K562 (cell line): ENCODE data around the gene PPM1M. TPM values are rescaled to one million over a fixed set of nuclear protein-coding genes. Genes with fewer than 3 reads are reported as not detected.

Experiments
- ATF4 ChIP-seq: fragments of 450-650 bp; formaldehyde crosslinking; IDR thresholded peaks from 2 replicates; pipeline ENCODE4 v1.4.0; 2022; ENCODE audit warnings: mild to moderate bottlenecking, moderate library complexity
- CBX1 ChIP-seq: sonication (generic); IDR thresholded peaks from 2 replicates; pipeline ENCODE4 v1.6.1; 2016; ENCODE audit warnings: antibody characterized with exemption, low read depth, mild to moderate bottlenecking
- CCAR2 ChIP-seq: fragments of 200-400 bp; formaldehyde crosslinking; IDR thresholded peaks from 2 replicates; pipeline ENCODE4 v1.6.1; 2017; ENCODE audit warnings: mild to moderate bottlenecking, low read depth, low read length
- CHD2 ChIP-seq: IDR thresholded peaks from 2 replicates; pipeline ENCODE4 v1.6.1; 2011; ENCODE audit warnings: low read depth, low read length
- DNMT1 ChIP-seq: fragments of 450-650 bp; IDR thresholded peaks from 2 replicates; pipeline ENCODE4 v1.6.1; 2016; ENCODE audit warnings: antibody characterized with exemption, mild to moderate bottlenecking
- IRF1 ChIP-seq: sonication (generic); formaldehyde crosslinking; IDR thresholded peaks from 2 replicates; pipeline ENCODE4 v1.8.0; 2022; ENCODE audit warnings: missing genetic modification reagents, mild to moderate bottlenecking, borderline replicate concordance
- MAFF ChIP-seq: IDR thresholded peaks from 2 replicates; pipeline ENCODE4 v1.6.1; 2012; ENCODE audit warnings: low read length, improper control_type of control experiment
- RBBP5 ChIP-seq: fragments of 200-600 bp; sonication (generic); IDR thresholded peaks from 2 replicates; pipeline ENCODE4 v1.6.1; 2012; ENCODE audit warnings: borderline replicate concordance, mild to moderate bottlenecking, low read length, control low read depth, inconsistent platforms; ENCODE audit not compliant: insufficient read depth, poor library complexity, severe bottlenecking
- SIN3A ChIP-seq, 2 experiments: fragments of 150-350 bp in 1 of 2; IDR thresholded peaks; 2 replicates each; pipeline ENCODE4 v1.6.1; 2011 to 2016; ENCODE audit warnings: borderline replicate concordance in 2 of 2, low read depth in 2 of 2, low read length in 2 of 2, mild to moderate bottlenecking in 2 of 2, moderate library complexity in 2 of 2; ENCODE audit not compliant: control insufficient read depth in 1 of 2
- ZBTB2 ChIP-seq: fragments of 450-650 bp; IDR thresholded peaks from 2 replicates; pipeline ENCODE4 v1.6.1; 2016; ENCODE audit warnings: antibody characterized with exemption
- ZNF12 ChIP-seq: sonication (generic); formaldehyde crosslinking; IDR thresholded peaks from 2 replicates; pipeline ENCODE4 v1.4.0; 2020; ENCODE audit warnings: mild to moderate bottlenecking, missing genetic modification reagents
- ZNF217 ChIP-seq: sonication (generic); formaldehyde crosslinking; IDR thresholded peaks from 2 replicates; pipeline ENCODE4 v1.8.0; 2022; ENCODE audit warnings: mild to moderate bottlenecking, missing genetic modification reagents
- ZNF274 ChIP-seq: IDR thresholded peaks from 2 replicates; pipeline ENCODE4 v1.6.1; 2011; ENCODE audit warnings: low read depth, mild to moderate bottlenecking, low read length, moderate library complexity, borderline replicate concordance
- polyA plus RNA-seq, 8 experiments: library from polyadenylated mRNA; depleted of rRNA in 4 of 8; stranded (reverse) in 5 of 8; unstranded in 3 of 8; fragments of >200 nt; fragmentation: Nextera tagmentation in 2 of 8; fragmentation: Illumina TruSeq in 1 of 8; extraction: Ambion mirVana in 2 of 8; extraction: Trizol in 1 of 8; gene quantifications; 2 replicates each; pipeline versions ENCODE4 v1.2.1 to v1.2.3, GENCODE V29; 2011 to 2014; ENCODE audit warnings: inconsistent platforms in 1 of 8, missing spikeins in 1 of 8
- total RNA-seq, 7 experiments: library from RNA; depleted of rRNA in 6 of 7; stranded (reverse); fragments of >200 nt in 6 of 7; fragmentation: Illumina TruSeq in 2 of 7; extraction: Trizol in 2 of 7; gene quantifications; 2 replicates each; pipeline versions ENCODE4 v1.2.1 to v1.2.3, GENCODE V29; 2011 to 2021; ENCODE audit warnings: low replicate concordance in 1 of 7
- TF ChIP-seq, protein P1 (sequence below): fragments of 250-450 bp; sonication (Bioruptor Pico); IDR thresholded peaks from 2 replicates; pipeline ENCODE4 v1.5.0; 2021; ENCODE audit warnings: mild to moderate bottlenecking, moderate library complexity
- TF ChIP-seq, protein P2 (sequence below), 2 experiments: fragments of 200-800 bp in 1 of 2; sonication (Bioruptor generic) in 1 of 2; sonication (generic) in 1 of 2; formaldehyde crosslinking in 1 of 2; IDR thresholded peaks in 1 of 2; conservative IDR thresholded peaks in 1 of 2; 2 replicates each; pipeline versions ENCODE4 v1.5.0 to v1.6.1; 2016 to 2020; ENCODE audit warnings: missing compliant biosample characterization in 1 of 2, missing genetic modification characterization in 1 of 2, missing genetic modification reagents in 1 of 2
- TF ChIP-seq, protein P3 (sequence below): fragments of 450-650 bp; IDR thresholded peaks from 2 replicates; pipeline ENCODE4 v1.7.1; 2018; ENCODE audit warnings: mild to moderate bottlenecking, low read depth; ENCODE audit not compliant: partially characterized antibody

Gene PPM1M
- total and polyA plus RNA-seq, 9 of the 15 experiments (the other 6 are each of a cell fraction or from before 2014, with no cell fraction given) = 1.4 to 9.2 (median 4.4) TPM

DNA sequence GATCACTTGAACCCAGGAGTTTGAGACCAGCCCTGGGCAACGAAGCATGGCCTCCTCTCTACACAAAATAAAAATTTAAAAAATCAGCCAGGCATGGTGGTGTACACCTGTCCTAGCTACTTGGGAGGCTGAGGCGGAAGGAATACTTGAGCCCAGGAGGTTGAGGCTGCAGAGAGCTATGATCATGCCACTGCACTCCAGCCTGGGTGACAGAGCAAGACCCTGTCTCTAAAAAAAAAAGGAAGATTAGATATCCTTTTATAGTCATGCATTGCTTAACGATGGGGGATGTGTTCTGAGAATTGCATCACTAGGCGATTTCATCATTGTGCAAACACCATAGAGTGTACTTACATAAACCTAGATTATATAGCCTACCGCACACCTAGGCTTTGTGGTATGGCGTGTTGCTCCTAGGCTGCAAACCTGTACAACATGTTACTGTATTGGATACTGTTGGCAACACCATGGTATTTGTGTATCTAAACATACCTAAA lies 35.0 kb upstream of the PPM1M start (continued):
- TF ChIP-seq, protein P1, sequence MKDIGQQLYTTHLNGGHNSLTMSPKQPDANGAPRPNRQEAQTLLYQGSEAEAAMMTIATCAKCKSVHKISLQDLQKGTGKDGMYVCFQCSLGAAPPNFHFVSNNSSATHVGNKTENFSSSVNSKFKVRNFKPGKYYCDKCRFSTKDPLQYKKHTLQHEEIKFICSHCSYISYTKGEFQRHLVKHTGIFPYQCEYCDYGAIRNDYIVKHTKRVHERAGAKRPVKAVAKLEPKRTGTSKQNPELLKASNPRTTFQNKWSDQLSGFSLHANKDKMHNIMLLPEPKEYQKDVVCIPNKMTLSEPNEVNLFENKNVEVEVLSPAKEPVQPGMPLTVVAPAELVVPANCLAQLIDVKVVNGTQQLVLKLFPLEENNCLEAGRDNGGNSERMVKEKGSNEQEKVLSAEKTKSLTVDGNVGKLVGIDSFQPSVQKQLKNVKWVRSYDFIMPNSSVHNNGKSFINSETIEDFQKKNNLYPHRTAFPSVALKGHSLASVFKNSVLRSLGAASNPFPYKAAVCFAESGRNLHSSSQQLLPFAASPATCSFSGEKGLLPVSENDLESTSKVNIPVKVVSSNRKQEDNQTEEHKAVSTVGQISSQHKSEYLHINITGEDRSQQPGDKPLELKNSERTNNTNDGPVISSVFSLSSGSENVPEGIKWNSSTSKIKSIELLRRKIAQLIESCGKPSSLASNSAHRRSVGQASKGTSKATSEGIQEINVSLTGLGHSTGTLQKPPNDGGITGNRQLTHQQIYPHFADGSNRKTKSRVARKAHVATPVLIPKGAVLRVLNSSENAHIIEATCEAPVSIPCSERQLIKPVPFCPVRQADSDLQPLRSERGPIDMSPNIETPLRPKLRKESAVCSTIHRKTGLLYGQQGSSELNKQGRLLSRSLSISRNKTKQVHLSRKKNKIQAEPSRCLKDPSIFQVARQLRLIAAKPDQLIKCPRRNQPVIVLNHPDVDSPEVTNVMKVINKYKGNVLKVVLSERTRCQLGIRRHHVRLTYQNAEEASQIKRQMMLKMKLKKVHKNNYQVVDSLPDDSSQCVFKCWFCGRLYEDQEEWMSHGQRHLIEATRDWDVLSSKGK (CRISPR knock-in tag) = no peak
- no peak for TF ChIP-seq IRF1
- TF ChIP-seq, protein P2, sequence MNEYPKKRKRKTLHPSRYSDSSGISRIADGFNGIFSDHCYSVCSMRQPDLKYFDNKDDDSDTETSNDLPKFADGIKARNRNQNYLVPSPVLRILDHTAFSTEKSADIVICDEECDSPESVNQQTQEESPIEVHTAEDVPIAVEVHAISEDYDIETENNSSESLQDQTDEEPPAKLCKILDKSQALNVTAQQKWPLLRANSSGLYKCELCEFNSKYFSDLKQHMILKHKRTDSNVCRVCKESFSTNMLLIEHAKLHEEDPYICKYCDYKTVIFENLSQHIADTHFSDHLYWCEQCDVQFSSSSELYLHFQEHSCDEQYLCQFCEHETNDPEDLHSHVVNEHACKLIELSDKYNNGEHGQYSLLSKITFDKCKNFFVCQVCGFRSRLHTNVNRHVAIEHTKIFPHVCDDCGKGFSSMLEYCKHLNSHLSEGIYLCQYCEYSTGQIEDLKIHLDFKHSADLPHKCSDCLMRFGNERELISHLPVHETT (CRISPR knock-in tag; conservative IDR thresholded peaks at IDR 0.05 in 1 of 2, IDR thresholded peaks at IDR 0.05 in 1 of 2) = no peak
- no peak for TF ChIP-seq MAFF
- TF ChIP-seq ZNF274 = no peak
- no peak for TF ChIP-seq CCAR2
- no peak for TF ChIP-seq SIN3A (IDR thresholded peaks at IDR 0.05; ENCODE audit: borderline replicate concordance in 2 of 2, control insufficient read depth in 1 of 2, low read depth in 2 of 2, low read length in 2 of 2)
- TF ChIP-seq RBBP5 = no peak
- no peak for TF ChIP-seq CBX1
- TF ChIP-seq ZNF217 = no peak
- peak; percentile 68 for TF ChIP-seq ATF4 (CRISPR knock-in tag)
- TF ChIP-seq, protein P3, sequence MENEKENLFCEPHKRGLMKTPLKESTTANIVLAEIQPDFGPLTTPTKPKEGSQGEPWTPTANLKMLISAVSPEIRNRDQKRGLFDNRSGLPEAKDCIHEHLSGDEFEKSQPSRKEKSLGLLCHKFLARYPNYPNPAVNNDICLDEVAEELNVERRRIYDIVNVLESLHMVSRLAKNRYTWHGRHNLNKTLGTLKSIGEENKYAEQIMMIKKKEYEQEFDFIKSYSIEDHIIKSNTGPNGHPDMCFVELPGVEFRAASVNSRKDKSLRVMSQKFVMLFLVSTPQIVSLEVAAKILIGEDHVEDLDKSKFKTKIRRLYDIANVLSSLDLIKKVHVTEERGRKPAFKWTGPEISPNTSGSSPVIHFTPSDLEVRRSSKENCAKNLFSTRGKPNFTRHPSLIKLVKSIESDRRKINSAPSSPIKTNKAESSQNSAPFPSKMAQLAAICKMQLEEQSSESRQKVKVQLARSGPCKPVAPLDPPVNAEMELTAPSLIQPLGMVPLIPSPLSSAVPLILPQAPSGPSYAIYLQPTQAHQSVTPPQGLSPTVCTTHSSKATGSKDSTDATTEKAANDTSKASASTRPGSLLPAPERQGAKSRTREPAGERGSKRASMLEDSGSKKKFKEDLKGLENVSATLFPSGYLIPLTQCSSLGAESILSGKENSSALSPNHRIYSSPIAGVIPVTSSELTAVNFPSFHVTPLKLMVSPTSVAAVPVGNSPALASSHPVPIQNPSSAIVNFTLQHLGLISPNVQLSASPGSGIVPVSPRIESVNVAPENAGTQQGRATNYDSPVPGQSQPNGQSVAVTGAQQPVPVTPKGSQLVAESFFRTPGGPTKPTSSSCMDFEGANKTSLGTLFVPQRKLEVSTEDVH = no peak
- no peak for TF ChIP-seq CHD2
- TF ChIP-seq DNMT1 = no peak
- no peak for TF ChIP-seq ZNF12
- no peak for TF ChIP-seq ZBTB2
